G401 (cell line): ENCODE results near the gene TMEM239. TPM values are rescaled to one million over a fixed set of nuclear protein-coding genes. Genes with fewer than 3 reads are reported as not detected.
A peak's percentile ranks its signal among the peaks of the same experiment; 100 is the strongest.

Experiments
- DNase-seq: peaks from one replicate; pipeline ENCODE4 v3.0.0-alpha.2; 2015; ENCODE audit warnings: low spot score
- in situ Hi-C: cut with HindIII; loops from 2 replicates; pipeline ENCODE4 v1.10.0; 2016; ENCODE audit warnings: low sequenced_read_pairs, mixed read lengths
- total RNA-seq: library from RNA; depleted of rRNA; stranded (reverse); fragments of >200 nt; shearing (Covaris generic); gene quantifications from 2 replicates; pipeline ENCODE4 v1.2.3, GENCODE V29; 2014; rRNA removed

The TMEM239 gene
- total RNA-seq, 1 experiment from 2014 or later: not detected

GRCh38 chr20:2840138-2840966, 24.2 kb downstream of the TMEM239 start, which contains the start of the genes PCED1A and VPS16:
Gene PCED1A (minus strand): TSS chr20:2840655. CDS start chr20:2839912, 743 bp downstream.
Gene VPS16 (plus strand): TSS chr20:2840745. CDS start chr20:2840775, 30 bp downstream.
- peak; percentile 85 for DNase-seq
- in situ Hi-C loops: no loop called here

DNA sequence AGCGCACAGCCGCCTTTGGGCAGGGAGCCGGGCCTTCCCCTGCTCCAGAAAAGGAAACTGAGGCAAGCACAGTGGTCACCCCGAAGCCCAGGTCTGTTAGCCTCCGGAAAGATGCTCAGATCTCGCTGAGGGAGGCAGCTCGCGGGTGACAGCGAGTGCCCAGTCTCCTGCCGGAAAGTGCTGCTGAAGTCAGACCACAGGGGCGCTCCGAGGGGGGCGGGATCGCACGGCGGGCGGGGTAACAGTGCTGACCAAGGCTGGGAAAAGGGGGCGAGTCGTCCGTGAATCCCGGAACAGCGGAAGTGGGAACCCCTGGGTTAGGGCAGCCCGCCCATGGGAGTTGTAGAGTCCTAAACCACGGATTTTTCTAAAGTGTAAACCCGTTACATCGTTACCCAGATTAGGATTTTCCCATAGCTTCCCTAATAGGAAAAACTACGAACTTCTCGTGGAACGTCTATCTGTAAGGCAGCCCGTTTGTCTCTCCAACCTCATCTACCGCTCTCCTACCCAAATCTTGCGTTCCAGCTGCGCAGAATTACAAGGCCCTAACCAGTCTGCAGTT, 24.9 kb downstream of the TMEM239 start:
- in situ Hi-C loops: no loop called here
- peak; percentile 35 for DNase-seq

- in situ Hi-C loops: no loop called here
These were observed 29.4 kb downstream of the TMEM239 start for GRCh38 chr20:2845607-2846006.

DNA sequence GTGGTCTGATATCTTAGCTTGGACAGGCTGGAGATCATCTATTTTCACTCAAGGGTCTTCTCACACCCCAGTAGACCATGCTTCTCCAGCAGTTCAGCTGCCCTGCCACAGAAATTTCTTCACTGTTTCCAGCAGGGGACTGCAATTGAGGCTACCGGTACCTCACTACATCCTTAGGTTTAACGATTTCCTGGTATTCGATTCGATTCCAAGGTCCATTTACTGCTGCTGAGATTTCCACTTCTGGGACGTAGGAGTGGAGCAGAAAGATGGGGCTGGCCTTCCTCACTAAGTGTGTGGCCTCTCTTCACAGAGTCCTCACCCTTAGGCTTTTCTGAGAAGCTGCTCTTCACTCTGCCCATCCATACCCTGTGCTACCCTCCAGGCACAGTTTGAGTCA, 30.5 kb downstream of the TMEM239 start:
- no peak for DNase-seq
- in situ Hi-C loops: no loop called here

More at GRCh38 chr20:2845607-2846006, 29.4 kb downstream of the TMEM239 start:
- DNase-seq: no peak

DNA sequence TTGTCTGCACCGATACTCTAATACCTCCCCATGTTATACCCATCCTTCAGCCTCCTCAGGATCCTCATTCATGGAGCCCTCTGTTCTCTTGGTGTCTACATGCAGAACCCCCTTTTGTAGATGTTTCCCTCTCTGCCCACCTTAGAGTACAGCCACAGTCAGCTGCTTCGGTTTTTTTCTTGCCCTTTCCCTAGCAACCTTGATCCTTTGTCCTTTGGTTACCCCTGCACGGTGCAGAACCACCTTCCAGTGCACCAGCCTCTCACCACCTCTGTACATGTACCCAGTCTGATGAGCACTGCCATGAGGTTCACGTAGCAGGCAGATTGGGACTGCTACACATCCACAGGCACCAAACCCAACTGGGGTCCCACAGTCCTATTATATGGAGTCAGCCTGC, 31.6 kb downstream of the TMEM239 start:
- in situ Hi-C loops: no loop called here
- DNase-seq: no peak

DNA sequence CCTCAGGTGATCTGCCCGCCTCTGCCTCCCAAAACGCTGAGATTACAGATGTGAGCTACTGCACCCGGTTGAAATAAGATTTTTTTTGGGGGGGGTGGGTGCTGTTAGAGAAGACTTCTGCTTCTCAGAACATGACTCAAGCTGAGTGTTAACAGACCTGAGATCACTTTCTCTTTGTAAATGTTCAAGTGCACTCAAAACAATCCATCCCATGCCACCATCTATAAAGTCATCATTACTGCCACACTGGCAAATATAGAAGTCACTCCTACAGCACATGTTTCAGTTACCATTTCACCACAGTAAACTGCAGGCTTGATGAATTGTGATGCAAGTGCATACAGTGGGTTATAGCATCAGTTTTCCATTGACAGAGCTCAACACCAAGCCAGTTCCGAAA, 33.4 kb downstream of the TMEM239 start:
- no peak for DNase-seq
- in situ Hi-C loops: no loop called here

GRCh38 chr20:2851086-2851485, 34.9 kb downstream of the TMEM239 start:
- in situ Hi-C loops: no loop called here
- no peak for DNase-seq

DNA sequence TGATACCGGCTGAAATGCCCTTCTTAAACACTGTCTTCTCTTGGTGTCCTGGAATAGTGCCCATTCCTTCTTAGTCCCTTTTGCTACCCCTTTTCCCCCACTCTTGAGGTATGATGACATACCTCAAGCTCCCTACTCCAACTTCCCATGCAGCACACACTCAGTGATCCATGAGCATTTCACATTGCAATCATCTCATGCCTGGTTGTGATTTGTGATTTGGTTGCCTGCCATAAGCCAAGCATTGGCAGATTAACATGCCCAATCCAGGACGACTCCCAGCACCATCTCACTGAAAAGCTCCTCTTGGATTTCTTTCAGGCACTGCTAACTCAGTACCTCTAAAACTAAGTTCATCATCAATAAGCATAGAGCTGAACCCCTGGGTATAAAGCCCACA, 42.4 kb downstream of the TMEM239 start:
- in situ Hi-C loops: no loop called here

DNA sequence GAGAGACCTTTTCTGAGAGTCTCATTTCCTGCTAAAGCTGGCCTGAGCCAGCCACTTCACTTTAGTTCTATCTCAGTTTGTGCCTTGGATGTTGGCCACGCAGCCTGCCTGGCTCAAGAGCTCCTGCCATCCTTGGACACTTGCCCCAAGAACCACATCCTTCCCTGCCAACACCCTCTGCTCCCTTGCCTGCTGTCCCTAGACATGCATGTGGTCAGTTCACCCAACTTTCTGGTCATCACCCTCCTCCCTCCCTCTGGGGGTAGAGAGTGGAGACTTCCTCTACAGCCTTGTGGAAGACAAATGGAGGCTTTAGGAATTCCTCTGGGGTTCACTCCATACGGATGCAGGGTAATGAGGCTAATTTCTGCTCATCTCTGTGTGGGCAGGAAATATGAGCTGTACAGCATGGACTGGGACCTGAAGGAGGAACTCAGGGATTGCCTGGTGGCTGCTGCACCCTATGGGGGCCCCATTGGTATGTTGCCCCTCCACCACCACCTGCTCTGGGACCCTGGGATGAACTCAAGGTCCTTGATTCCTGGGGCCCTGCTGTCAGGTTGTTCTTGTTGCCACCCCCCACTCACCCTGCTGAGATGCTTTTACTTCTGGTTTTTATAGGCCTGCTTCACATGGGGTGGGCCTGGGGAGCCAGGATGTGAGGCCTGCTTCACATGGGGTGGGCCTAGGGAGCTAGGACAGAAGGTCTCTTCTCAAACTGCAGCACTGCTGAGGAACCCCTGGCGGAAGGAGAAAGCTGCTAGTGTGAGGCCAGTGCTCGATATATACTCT, 43.4 kb downstream of the TMEM239 start:
- in situ Hi-C loops: no loop called here
- peak; percentile 89 for DNase-seq

More for the DNA sequence above, 42.4 kb downstream of the TMEM239 start:
- DNase-seq: peak; percentile 36

GRCh38 chr20:2864626-2865025, 48.5 kb downstream of the TMEM239 start:
- DNase-seq: no peak
- in situ Hi-C loops: no loop called here

- in situ Hi-C loops: no loop called here
- DNase-seq: no peak
These were observed 48.9 kb downstream of the TMEM239 start for GRCh38 chr20:2865101-2865500.

GRCh38 chr20:2865630-2866029, 49.5 kb downstream of the TMEM239 start:
- DNase-seq: no peak
- in situ Hi-C loops: no loop called here

DNA sequence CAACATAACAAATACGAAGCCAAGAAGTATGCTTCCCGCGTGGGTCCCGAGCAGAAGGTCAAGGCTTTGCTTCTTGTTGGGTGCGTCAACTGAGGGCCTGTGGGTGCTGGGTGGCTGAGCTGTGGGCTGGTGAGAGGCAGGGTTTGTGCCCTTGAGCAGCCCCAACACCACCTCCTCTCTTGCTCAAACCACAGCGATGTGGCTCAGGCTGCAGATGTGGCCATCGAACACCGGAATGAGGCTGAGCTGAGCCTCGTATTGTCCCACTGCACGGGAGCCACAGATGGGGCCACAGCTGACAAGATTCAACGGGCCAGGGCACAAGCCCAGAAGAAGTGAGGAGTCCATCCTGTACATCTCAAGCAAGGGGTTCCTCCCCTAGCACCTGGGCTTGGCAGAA, 50.1 kb downstream of the TMEM239 start:
- in situ Hi-C loops: no loop called here

GRCh38 chr20:2867081-2867864, 51.1 kb downstream of the TMEM239 start:
- DNase-seq: no peak
- in situ Hi-C loops: no loop called here

More for the DNA sequence above, 50.1 kb downstream of the TMEM239 start:
- no peak for DNase-seq

Other genes with a start within 250 kb of the TMEM239 start
- 249 and 340 TPM in 2 replicates for gene NOP56, start 163.7 kb upstream of the TMEM239 start, total RNA-seq
- 204 and 239 TPM in 2 replicates for gene IDH3B, start 152.1 kb upstream of the TMEM239 start, total RNA-seq
- 0.25 TPM in 1 of 2 replicates, not detected in the other for gene EBF4, start 123.6 kb upstream of the TMEM239 start, total RNA-seq
- gene CPXM1, start 15.7 kb upstream of the TMEM239 start, total RNA-seq: 41.8 and 47.0 TPM in 2 replicates
- gene C20orf141, start 1.4 kb upstream of the TMEM239 start, total RNA-seq: not detected in 2 replicates
- 25.2 and 45.7 TPM in 2 replicates for gene PCED1A, start 24.3 kb downstream of the TMEM239 start, total RNA-seq
- 41.2 and 45.5 TPM in 2 replicates for gene VPS16, start 24.4 kb downstream of the TMEM239 start, total RNA-seq
- gene PTPRA, start 57.1 kb downstream of the TMEM239 start, total RNA-seq: 45.5 and 83.7 TPM in 2 replicates
- not detected in 2 replicates for gene GNRH2, start 227.3 kb downstream of the TMEM239 start, total RNA-seq
- 105 and 142 TPM in 2 replicates for gene MRPS26, start 229.7 kb downstream of the TMEM239 start, total RNA-seq